RWPE2 (cell line): ENCODE measurements around the gene PYGB.

Source experiments
- ATAC-seq: fragments of 200-7000 bp; cut with Tn5 transposase; 3 replicates; pipeline ENCODE4 v1.9.1; 2021; ENCODE audit warnings: low read depth
- DNase-seq: peaks from one replicate; pipeline ENCODE4 v3.0.0-alpha.2; 2020; ENCODE audit warnings: low spot score
- H3K27ac ChIP-seq: fragments of 450-650 bp; 2 replicates; pipeline ENCODE4 v1.5.1; 2017; ENCODE audit warnings: mild to moderate bottlenecking; ENCODE audit not compliant: poor library complexity, severe bottlenecking
- H3K27me3 ChIP-seq: fragments of 250-450 bp; sonication (Bioruptor Pico); 2 replicates; pipeline ENCODE4 v1.5.1; 2021; ENCODE audit warnings: mild to moderate bottlenecking, moderate library complexity; ENCODE audit not compliant: insufficient read depth, poor library complexity, severe bottlenecking
- H3K36me3 ChIP-seq: fragments of 250-450 bp; sonication (Bioruptor Pico); 2 replicates; pipeline ENCODE4 v1.5.1; 2020; ENCODE audit warnings: low read depth, mild to moderate bottlenecking, moderate library complexity
- H3K4me1 ChIP-seq: fragments of 250-450 bp; sonication (Bioruptor Pico); 2 replicates; pipeline ENCODE4 v1.5.1; 2021; ENCODE audit warnings: mild to moderate bottlenecking, moderate library complexity; ENCODE audit not compliant: insufficient read depth, poor library complexity, severe bottlenecking
- H3K4me3 ChIP-seq: fragments of 250-450 bp; sonication (Bioruptor Pico); 2 replicates; pipeline ENCODE4 v1.5.1; 2021; ENCODE audit warnings: mild to moderate bottlenecking, moderate library complexity; ENCODE audit not compliant: severe bottlenecking
- H3K9me3 ChIP-seq: fragments of 250-450 bp; sonication (Bioruptor Pico); 2 replicates; pipeline ENCODE4 v1.5.1; 2021; ENCODE audit warnings: mild to moderate bottlenecking, moderate library complexity; ENCODE audit not compliant: severe bottlenecking
- CTCF ChIP-seq: fragments of 450-650 bp; IDR thresholded peaks from one replicate; pipeline ENCODE4 v1.5.1; 2017; ENCODE audit warnings: mild to moderate bottlenecking, moderate library complexity; ENCODE audit not compliant: poor library complexity, severe bottlenecking

The PYGB gene

GRCh38 chr20:25215521-25215920 lies 32.4 kb upstream of the PYGB start:
- no peaks in the 10 kb centered on the region for H3K27me3 ChIP-seq
- H3K4me3 ChIP-seq = no peak overlapping the region
- no peak for ATAC-seq
- H3K9me3 ChIP-seq = no peaks in the 10 kb centered on the region
- no peak for DNase-seq
- H3K36me3 ChIP-seq = peaks cover 53% of the 10 kb centered on the region
- no peak for TF ChIP-seq CTCF
- no peaks in the 10 kb centered on the region for H3K4me1 ChIP-seq
- no peak overlapping the region for H3K27ac ChIP-seq

DNA sequence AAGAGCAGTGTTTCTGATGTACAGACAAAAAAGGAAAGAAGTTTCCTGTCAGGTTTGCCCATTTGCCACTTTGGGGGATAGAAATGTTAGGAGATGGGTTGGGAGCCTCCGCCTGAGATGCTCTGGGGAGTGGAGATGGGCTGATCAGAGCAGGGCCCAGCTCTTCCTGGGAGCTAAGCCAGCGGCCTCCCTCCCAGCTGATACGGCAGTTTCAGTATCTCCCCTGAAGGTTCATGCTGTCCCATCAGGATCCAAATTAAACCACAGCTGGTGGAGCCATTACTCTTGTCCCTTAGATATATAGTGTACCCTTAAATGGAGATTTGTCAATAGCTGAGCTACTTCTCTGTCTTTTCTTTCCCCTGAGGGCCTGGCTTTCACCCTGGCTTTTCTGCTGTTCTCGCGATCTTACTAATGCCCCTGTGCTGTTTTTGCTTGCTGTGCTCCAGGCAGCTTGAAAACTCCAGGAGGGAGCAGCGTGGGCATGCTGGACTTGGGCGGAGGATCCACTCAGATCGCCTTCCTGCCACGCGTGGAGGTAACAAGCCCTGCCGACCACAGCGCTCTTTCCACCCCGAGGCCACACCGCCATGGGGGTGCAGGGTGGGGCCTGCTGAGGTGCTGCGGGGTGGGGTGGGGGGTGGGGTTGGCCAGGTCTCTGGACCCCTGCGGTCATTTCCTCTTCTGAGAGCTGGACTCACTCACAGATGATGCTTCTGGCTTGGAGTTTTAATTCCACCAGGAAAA lies 31.5 kb upstream of the PYGB start:
- peaks cover 48% of the 10 kb centered on the region for H3K36me3 ChIP-seq

GRCh38 chr20:25217161-25218108 lies 30.4 kb upstream of the PYGB start:
- ATAC-seq (no peak), DNase-seq (no peak)
- no peak overlapping the region for H3K27ac ChIP-seq
- H3K9me3 ChIP-seq = no peaks in the 10 kb centered on the region
- peaks cover under 1% of the 10 kb centered on the region for H3K4me1 ChIP-seq
- TF ChIP-seq CTCF = no peak
- H3K27me3 ChIP-seq = no peaks in the 10 kb centered on the region
- H3K4me3 ChIP-seq = no peak overlapping the region
- peaks cover 38% of the 10 kb centered on the region for H3K36me3 ChIP-seq

More for the DNA sequence above, 31.5 kb upstream of the PYGB start:
- ATAC-seq (no peak), DNase-seq (no peak)
- no peaks in the 10 kb centered on the region for H3K9me3 ChIP-seq
- no peaks in the 10 kb centered on the region for H3K4me1 ChIP-seq
- H3K4me3 ChIP-seq = no peak overlapping the region
- no peaks in the 10 kb centered on the region for H3K27me3 ChIP-seq
- H3K27ac ChIP-seq = no peak overlapping the region
- TF ChIP-seq CTCF = no peak

- ATAC-seq (no peak), DNase-seq (no peak)
- no peaks in the 10 kb centered on the region for H3K27me3 ChIP-seq
- H3K4me3 ChIP-seq = no peak overlapping the region
- no peak for TF ChIP-seq CTCF
- H3K9me3 ChIP-seq = no peaks in the 10 kb centered on the region
- H3K4me1 ChIP-seq = peaks cover 7% of the 10 kb centered on the region
- peaks cover 38% of the 10 kb centered on the region for H3K36me3 ChIP-seq
- no peak overlapping the region for H3K27ac ChIP-seq
Measured at GRCh38 chr20:25218109-25218486, 29.8 kb upstream of the PYGB start.
